Activated T-cell treated with anti-CD3 and anti-CD28 coated beads, Interleukin-2, amount 50 U/mL, for 1 hour (primary cell): ENCODE data around the gene CNOT3.

ENCODE experiments used
- DNase-seq: peaks from one replicate; pipeline ENCODE4 v3.0.0-alpha.2; 2020

The CNOT3 gene

GRCh38 chr19:54196536-54196935 lies 59.0 kb downstream of the CNOT3 start:
- no peak for DNase-seq

- no peak for DNase-seq
Observed at GRCh38 chr19:54197121-54197520, 59.6 kb downstream of the CNOT3 start.

- DNase-seq: no peak
Observed at GRCh38 chr19:54199401-54199800, 61.8 kb downstream of the CNOT3 start.

- no peak for DNase-seq
Observed at GRCh38 chr19:54201172-54201701, 63.7 kb downstream of the CNOT3 start.

- no peak for DNase-seq
Observed at GRCh38 chr19:54201980-54202379, 64.4 kb downstream of the CNOT3 start.

- no peak for DNase-seq
Observed at GRCh38 chr19:54203151-54203611, 65.6 kb downstream of the CNOT3 start.

- no peak for DNase-seq
Observed at GRCh38 chr19:54204767-54205468, 67.4 kb downstream of the CNOT3 start.
